PC-9 (cell line): ENCODE measurements around the gene CRYBB3.

Source experiments
- EZH2 ChIP-seq: fragments of 200-600 bp; sonication (generic); IDR thresholded peaks from 2 replicates; pipeline ENCODE4 v1.8.0; 2017; ENCODE audit warnings: antibody characterized with exemption, low read depth
- TF ChIP-seq, protein P1 (sequence below): fragments of 200-600 bp; sonication (generic); conservative IDR thresholded peaks from 2 replicates; pipeline ENCODE4 v1.6.1; 2017; ENCODE audit warnings: mixed run types, antibody characterized with exemption, mild to moderate bottlenecking, moderate library complexity

DNA sequence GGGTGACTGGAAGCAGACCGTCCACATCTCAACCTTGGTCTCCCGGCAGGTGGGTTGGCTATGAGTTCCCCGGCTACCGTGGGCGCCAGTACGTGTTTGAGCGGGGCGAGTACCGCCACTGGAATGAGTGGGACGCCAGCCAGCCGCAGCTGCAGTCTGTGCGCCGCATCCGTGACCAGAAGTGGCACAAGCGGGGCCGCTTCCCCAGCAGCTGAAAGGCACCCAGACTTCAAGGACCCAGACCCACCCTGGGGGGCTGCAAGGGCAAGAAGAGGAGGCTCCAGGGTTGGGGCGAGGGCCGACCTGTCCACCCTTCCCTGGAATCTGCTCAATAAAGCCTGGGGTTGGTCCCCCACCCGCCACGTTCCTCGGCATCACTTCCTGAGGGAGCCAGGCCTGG lies 7.3 kb downstream of the CRYBB3 start:
- TF ChIP-seq, protein P1, sequence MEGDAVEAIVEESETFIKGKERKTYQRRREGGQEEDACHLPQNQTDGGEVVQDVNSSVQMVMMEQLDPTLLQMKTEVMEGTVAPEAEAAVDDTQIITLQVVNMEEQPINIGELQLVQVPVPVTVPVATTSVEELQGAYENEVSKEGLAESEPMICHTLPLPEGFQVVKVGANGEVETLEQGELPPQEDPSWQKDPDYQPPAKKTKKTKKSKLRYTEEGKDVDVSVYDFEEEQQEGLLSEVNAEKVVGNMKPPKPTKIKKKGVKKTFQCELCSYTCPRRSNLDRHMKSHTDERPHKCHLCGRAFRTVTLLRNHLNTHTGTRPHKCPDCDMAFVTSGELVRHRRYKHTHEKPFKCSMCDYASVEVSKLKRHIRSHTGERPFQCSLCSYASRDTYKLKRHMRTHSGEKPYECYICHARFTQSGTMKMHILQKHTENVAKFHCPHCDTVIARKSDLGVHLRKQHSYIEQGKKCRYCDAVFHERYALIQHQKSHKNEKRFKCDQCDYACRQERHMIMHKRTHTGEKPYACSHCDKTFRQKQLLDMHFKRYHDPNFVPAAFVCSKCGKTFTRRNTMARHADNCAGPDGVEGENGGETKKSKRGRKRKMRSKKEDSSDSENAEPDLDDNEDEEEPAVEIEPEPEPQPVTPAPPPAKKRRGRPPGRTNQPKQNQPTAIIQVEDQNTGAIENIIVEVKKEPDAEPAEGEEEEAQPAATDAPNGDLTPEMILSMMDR, result no peak
- TF ChIP-seq EZH2, result no peak
